WTC11 (cell line): ENCODE results near the gene GTPBP3.

Experiments used
- ATF3 ChIP-seq: sonication (generic); formaldehyde crosslinking; conservative IDR thresholded peaks from 2 replicates; pipeline ENCODE4 v1.8.1; 2022; ENCODE audit warnings: mild to moderate bottlenecking, missing genetic modification reagents
- ELF4 ChIP-seq: sonication (generic); formaldehyde crosslinking; IDR thresholded peaks from 2 replicates; pipeline ENCODE4 v1.8.1; 2022; ENCODE audit warnings: low read depth, mild to moderate bottlenecking, moderate library complexity, missing genetic modification reagents
- JUN ChIP-seq: sonication (generic); formaldehyde crosslinking; IDR thresholded peaks from 2 replicates; pipeline ENCODE4 v1.8.0; 2023; ENCODE audit warnings: mild to moderate bottlenecking, missing genetic modification reagents
- NR2C2 ChIP-seq: sonication (generic); formaldehyde crosslinking; IDR thresholded peaks from 2 replicates; pipeline ENCODE4 v1.8.0; 2022; ENCODE audit warnings: mild to moderate bottlenecking, missing genetic modification reagents
- RORB ChIP-seq: fragments of 250-450 bp; sonication (Bioruptor Pico); IDR thresholded peaks from 2 replicates; pipeline ENCODE4 v1.9.0; 2021; ENCODE audit warnings: mild to moderate bottlenecking
- TF ChIP-seq, protein P1 (sequence below): fragments of 200-600 bp; IDR thresholded peaks from 2 replicates; pipeline ENCODE4 v1.8.0; 2022; ENCODE audit warnings: antibody characterized with exemption

DNA sequence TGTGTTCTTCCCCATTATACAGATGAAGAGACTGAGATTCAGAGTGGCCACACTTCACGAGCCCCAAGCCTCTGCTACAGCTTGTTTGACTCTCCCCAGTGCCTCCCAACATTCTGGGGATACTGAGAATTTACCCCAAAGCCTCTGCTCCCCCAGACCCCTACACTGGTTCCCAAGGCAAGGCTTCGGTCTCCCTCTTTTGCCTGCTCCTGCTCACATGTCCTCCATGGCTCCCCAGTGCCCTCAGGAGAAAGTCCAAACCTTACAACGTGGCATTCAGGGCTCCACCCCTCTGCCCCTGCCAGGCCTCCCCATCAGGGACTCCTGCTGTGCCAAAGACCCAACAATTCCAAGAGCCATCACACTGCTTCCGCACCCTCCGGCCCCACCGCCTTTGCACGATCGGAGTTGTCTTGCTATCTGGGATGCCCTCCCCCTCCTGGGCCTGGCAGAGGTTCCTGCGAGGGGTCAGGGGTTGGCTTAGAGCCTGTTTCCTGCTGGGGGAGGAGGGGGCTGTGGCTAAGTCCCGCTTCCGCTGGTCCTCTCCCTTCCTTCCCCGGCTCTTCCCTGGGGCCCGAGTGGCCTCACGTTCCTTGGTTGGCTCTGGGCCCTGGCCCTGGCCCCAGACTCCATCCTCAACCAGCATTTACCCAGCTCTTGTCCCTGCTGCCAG, 15.4 kb downstream of the GTPBP3 start:
- TF ChIP-seq NR2C2 (CRISPR knock-in tag) (no peak), ATF3 (CRISPR knock-in tag) (no peak), JUN (CRISPR knock-in tag) (no peak), RORB (CRISPR knock-in tag) (no peak), ELF4 (CRISPR knock-in tag) (no peak)
- TF ChIP-seq, protein P1, sequence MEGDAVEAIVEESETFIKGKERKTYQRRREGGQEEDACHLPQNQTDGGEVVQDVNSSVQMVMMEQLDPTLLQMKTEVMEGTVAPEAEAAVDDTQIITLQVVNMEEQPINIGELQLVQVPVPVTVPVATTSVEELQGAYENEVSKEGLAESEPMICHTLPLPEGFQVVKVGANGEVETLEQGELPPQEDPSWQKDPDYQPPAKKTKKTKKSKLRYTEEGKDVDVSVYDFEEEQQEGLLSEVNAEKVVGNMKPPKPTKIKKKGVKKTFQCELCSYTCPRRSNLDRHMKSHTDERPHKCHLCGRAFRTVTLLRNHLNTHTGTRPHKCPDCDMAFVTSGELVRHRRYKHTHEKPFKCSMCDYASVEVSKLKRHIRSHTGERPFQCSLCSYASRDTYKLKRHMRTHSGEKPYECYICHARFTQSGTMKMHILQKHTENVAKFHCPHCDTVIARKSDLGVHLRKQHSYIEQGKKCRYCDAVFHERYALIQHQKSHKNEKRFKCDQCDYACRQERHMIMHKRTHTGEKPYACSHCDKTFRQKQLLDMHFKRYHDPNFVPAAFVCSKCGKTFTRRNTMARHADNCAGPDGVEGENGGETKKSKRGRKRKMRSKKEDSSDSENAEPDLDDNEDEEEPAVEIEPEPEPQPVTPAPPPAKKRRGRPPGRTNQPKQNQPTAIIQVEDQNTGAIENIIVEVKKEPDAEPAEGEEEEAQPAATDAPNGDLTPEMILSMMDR, result no peak
